Activated CD4-positive, alpha-beta T cell treated with anti-CD3 and anti-CD28 coated beads, Interleukin-2, amount 50 U/mL, for 1 hour (primary cell): ENCODE measurements around the gene PAQR7.

Experiments used
- DNase-seq: peaks from one replicate; pipeline ENCODE4 v3.0.0-alpha.2; 2020

Gene PAQR7

DNA sequence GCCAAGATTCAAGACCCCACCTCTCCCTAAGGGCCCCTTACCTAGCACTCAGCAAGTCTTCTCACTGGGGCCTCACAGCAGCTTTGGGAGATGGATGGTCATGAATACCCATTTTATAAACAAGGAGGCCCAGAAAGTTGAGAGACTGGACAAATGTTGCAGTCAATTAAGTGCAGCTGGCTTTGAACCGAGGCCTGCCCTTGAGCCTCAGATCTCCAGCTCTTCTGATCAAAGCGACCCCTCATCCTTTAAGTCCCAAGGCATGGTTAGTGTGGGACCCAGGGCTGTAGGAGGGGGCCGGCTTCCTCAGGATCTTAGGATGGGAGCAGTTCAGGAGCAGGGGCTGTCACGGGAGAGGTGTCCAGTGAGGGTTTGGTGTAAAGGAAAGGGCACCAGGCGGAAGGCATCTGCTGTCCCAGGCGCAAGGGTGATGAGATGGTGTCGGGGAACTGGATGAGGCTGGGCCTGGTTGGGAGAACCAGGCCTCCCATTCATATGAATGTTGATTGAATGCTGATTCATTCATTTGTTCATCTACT lies 60.9 kb downstream of the PAQR7 start:
- DNase-seq: no peak

DNA sequence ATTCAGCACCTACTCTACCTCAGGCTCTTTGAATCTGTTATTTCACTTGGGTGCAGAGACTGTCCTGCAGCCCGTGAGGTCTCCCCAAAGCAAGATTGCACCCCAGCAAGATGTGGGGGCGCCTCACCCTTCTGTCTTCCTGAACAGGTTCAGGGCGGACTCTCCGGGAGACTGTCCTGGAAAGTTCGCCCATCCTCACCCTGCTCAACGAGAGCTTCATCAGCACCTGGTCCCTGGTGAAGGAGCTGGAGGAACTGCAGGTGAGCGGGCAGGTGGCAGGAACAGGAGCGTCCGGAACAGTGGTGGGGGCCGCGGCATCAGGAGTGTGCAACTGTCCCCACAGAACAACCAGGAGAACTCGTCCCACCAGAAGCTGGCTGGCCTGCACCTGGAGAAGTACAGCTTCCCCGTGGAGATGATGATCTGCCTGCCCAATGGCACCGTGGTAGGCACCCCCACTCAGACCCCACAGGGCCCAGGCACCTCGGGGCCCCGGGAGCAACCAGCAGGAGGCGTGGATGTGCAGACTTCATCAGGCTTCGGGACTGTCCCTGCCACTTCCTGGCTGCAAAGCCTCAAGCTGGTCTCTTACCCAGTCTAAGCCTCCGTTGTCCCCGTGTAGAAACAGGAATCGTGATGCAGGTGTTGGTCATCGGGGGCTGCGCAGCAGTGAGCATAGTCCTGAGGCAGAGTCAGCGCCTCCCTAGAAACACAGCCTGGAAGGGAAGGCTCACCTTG lies 61.6 kb downstream of the PAQR7 start:
- no peak for DNase-seq

DNA sequence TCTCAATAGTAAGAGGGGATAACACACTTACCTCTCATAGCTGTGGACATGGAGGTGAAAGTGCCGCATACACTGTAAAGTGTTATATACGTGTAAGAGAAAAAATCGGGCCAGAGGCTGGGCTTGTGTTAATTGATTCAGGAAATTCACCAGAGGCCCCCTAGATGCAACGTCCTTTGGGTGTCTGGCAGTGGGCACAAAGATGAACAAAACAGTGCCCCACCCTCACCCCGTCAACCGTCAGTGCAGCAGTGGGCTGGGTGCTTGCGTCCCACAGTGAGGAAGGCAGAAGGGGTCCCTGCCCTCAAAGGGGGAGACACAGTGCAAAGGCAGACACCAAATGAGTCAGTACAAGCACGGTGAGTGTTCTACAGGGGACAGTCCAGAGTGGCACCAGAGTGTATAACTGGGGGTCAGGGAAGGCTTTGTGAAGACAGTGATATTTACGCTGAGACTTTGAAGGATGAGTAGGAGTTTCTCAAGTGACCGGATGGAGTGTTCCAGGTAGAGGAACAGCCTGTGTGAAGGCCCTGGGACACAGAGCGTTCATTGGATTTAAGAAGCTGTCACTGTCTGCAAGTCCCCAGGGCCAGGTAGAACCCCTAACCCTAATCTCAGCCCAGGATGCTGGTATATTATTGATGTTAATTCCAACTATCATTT lies 62.3 kb downstream of the PAQR7 start:
- no peak for DNase-seq
